ENCODE results near the gene CHPF.

Gene CHPF

DNA sequence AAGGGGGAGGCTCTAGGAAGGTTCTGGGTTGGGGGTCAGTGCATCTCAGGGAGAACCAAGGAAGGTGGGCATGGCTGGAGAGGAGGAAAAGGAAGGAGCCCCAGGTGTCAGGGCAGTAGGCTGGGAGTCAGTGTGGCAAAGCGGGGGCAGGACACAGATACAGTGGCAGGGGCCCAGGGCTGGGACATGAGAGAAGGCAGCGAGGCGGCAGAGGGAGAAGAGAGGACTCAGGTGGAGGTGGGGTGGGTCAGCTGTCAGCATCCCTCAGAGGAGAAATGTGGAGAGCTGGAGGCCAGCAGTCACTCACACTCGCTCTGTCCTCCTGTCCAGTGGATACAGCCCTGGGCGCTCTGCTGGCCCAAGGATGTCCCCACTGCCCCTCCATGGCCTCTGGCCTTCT is 50.5 kb downstream of the CHPF start:
- no peaks in the 10 kb centered on the region for H3K36me3 ChIP-seq
- H3K4me3 ChIP-seq (ENCODE audit: low read depth, low read length) = no peak overlapping the region
- H3K27me3 ChIP-seq (ENCODE audit: insufficient read depth, low read depth, severe bottlenecking) = no peaks in the 10 kb centered on the region
- no peak overlapping the region for H3K27ac ChIP-seq
- TF ChIP-seq, protein P1, sequence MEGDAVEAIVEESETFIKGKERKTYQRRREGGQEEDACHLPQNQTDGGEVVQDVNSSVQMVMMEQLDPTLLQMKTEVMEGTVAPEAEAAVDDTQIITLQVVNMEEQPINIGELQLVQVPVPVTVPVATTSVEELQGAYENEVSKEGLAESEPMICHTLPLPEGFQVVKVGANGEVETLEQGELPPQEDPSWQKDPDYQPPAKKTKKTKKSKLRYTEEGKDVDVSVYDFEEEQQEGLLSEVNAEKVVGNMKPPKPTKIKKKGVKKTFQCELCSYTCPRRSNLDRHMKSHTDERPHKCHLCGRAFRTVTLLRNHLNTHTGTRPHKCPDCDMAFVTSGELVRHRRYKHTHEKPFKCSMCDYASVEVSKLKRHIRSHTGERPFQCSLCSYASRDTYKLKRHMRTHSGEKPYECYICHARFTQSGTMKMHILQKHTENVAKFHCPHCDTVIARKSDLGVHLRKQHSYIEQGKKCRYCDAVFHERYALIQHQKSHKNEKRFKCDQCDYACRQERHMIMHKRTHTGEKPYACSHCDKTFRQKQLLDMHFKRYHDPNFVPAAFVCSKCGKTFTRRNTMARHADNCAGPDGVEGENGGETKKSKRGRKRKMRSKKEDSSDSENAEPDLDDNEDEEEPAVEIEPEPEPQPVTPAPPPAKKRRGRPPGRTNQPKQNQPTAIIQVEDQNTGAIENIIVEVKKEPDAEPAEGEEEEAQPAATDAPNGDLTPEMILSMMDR (IDR thresholded peaks at IDR 0.05; ENCODE audit: low read depth, low read length) = no peak
- no peaks in the 10 kb centered on the region for H3K9me3 ChIP-seq (ENCODE audit: severe bottlenecking)
- no peak for DNase-seq

- Histone ChIP-seq H3K36me3 (no peaks in the 10 kb centered on the region), H3K27ac (no peak overlapping the region), H3K27me3 (ENCODE audit: insufficient read depth, low read depth, severe bottlenecking) (no peaks in the 10 kb centered on the region), H3K9me3 (ENCODE audit: severe bottlenecking) (no peaks in the 10 kb centered on the region), H3K4me3 (ENCODE audit: low read depth, low read length) (no peak overlapping the region)
- TF ChIP-seq, protein P1 (IDR thresholded peaks at IDR 0.05; ENCODE audit: low read depth, low read length) = peak; percentile 41
- DNase-seq = no peak
Measured at GRCh38 chr2:219492575-219492974, 51.0 kb downstream of the CHPF start.

GRCh38 chr2:219491278-219491963 is 52.2 kb downstream of the CHPF start:
- H3K9me3 ChIP-seq (ENCODE audit: severe bottlenecking) = no peaks in the 10 kb centered on the region
- H3K27ac ChIP-seq = no peak overlapping the region
- no peak overlapping the region for H3K4me3 ChIP-seq (ENCODE audit: low read depth, low read length)
- H3K27me3 ChIP-seq (ENCODE audit: insufficient read depth, low read depth, severe bottlenecking) = no peaks in the 10 kb centered on the region
- DNase-seq = no peak
- no peaks in the 10 kb centered on the region for H3K36me3 ChIP-seq
- TF ChIP-seq, protein P1 (IDR thresholded peaks at IDR 0.05; ENCODE audit: low read depth, low read length) = no peak

GRCh38 chr2:219490600-219491130 is 52.9 kb downstream of the CHPF start:
- no peak overlapping the region for H3K4me3 ChIP-seq (ENCODE audit: low read depth, low read length)
- H3K27ac ChIP-seq = no peak overlapping the region
- H3K27me3 ChIP-seq (ENCODE audit: insufficient read depth, low read depth, severe bottlenecking) = no peaks in the 10 kb centered on the region
- DNase-seq = no peak
- H3K9me3 ChIP-seq (ENCODE audit: severe bottlenecking) = no peaks in the 10 kb centered on the region
- TF ChIP-seq, protein P1 (IDR thresholded peaks at IDR 0.05; ENCODE audit: low read depth, low read length) = no peak
- no peaks in the 10 kb centered on the region for H3K36me3 ChIP-seq

GRCh38 chr2:219490186-219490585 is 53.4 kb downstream of the CHPF start:
- H3K27ac ChIP-seq = no peak overlapping the region
- DNase-seq = no peak
- no peak overlapping the region for H3K4me3 ChIP-seq (ENCODE audit: low read depth, low read length)
- TF ChIP-seq, protein P1 (IDR thresholded peaks at IDR 0.05; ENCODE audit: low read depth, low read length) = peak; percentile 59
- no peaks in the 10 kb centered on the region for H3K36me3 ChIP-seq
- no peaks in the 10 kb centered on the region for H3K9me3 ChIP-seq (ENCODE audit: severe bottlenecking)
- no peaks in the 10 kb centered on the region for H3K27me3 ChIP-seq (ENCODE audit: insufficient read depth, low read depth, severe bottlenecking)

DNA sequence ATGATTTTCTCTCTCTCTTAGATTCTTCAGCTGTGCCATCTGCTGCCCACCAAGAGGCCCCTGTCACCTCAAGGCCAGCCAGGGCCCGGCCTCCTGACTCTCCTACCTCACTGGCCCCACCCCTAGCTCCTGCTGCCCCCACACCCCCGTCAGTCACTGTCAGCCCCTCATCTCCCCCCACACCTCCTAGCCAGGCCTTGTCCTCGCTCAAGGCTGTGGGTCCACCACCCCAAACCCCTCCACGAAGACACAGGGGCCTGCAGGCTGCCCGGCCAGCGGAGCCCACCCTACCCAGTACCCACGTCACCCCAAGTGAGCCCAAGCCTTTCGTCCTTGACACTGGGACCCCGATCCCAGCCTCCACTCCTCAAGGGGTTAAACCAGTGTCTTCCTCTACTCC is 54.3 kb downstream of the CHPF start:
- DNase-seq = no peak
- H3K27me3 ChIP-seq (ENCODE audit: insufficient read depth, low read depth, severe bottlenecking) = no peaks in the 10 kb centered on the region
- TF ChIP-seq, protein P1 (IDR thresholded peaks at IDR 0.05; ENCODE audit: low read depth, low read length) = no peak
- no peak overlapping the region for H3K4me3 ChIP-seq (ENCODE audit: low read depth, low read length)
- no peaks in the 10 kb centered on the region for H3K9me3 ChIP-seq (ENCODE audit: severe bottlenecking)
- no peak overlapping the region for H3K27ac ChIP-seq
- H3K36me3 ChIP-seq = no peaks in the 10 kb centered on the region

All from WERI-Rb-1 (cell line).